Stomach smooth muscle (tissue), 2 donors: Measurements from ENCODE around the gene RBM10.

ENCODE experiments used
- H3K27ac ChIP-seq: one replicate; pipeline ENCODE4 v1.7.0; 2013; ENCODE audit warnings: mild to moderate bottlenecking, low read length, inconsistent platforms
- H3K27me3 ChIP-seq, 2 donors: one replicate each; pipeline ENCODE4 v1.7.0; 2013; ENCODE audit warnings: low read length in 2 of 2; ENCODE audit not compliant: insufficient read depth in 2 of 2, control insufficient read depth in 1 of 2
- H3K36me3 ChIP-seq, 2 donors: one replicate each; pipeline ENCODE4 v1.7.0; 2013; ENCODE audit warnings: low read length in 2 of 2; ENCODE audit not compliant: control insufficient read depth in 2 of 2, insufficient read depth in 2 of 2
- H3K4me1 ChIP-seq: one replicate; pipeline ENCODE4 v1.7.0; 2013; ENCODE audit warnings: low read length; ENCODE audit not compliant: control insufficient read depth, insufficient read depth
- H3K4me3 ChIP-seq, 2 donors: one replicate each; pipeline ENCODE4 v1.7.0; 2013; ENCODE audit warnings: low read length in 2 of 2
- H3K9ac ChIP-seq, 2 donors: one replicate each; pipeline ENCODE4 v1.7.0; 2013; ENCODE audit warnings: low read length in 2 of 2, mild to moderate bottlenecking in 1 of 2
- H3K9me3 ChIP-seq, 2 donors: one replicate each; pipeline ENCODE4 v1.7.0; 2013; ENCODE audit warnings: low read length in 2 of 2; ENCODE audit not compliant: control insufficient read depth in 2 of 2
- donor health status: healthy.
- donor health status: Pancreatic carcinoma.

RBM10 gene

GRCh38 chrX:47186096-47186740 is 41.2 kb downstream of the RBM10 start:
- H3K4me3 ChIP-seq = no peak overlapping the region
- H3K27me3 ChIP-seq = peaks cover 0 to 20% of the 10 kb centered on the region in 2 donors
- H3K9ac ChIP-seq = no peak overlapping the region
- H3K4me1 ChIP-seq = peaks cover 6% of the 10 kb centered on the region
- no peak overlapping the region for H3K27ac ChIP-seq
- H3K36me3 ChIP-seq = peaks cover 19 to 23% of the 10 kb centered on the region in 2 donors
- no peaks in the 10 kb centered on the region for H3K9me3 ChIP-seq

DNA sequence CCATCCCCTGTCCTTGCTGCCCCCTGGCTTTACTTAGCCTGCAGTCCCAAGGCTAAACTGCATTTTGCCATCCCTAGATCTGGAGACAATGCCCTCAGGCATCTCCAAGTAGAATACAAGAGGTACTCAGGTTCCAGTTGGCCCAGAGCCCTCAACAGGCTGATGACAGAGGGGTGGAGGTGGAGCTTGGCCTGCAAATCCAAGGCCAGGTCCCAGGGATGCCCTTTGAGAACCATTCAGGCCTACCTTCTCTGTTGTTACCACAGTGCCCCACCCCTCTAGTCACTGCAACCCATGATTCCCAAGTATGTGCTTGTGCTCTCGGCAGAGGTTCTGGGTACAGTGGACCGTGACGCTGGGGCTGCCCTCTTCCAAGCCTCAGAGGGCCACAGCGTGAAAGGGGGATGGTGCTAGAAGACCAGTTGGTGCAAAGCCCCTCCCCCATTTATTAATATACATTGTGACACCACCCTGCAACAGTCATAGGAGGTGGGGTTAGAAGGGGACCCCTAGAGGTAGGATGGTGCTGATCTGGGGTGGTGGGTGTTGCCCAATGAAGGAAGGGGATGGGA is 42.2 kb downstream of the RBM10 start:
- Histone ChIP-seq H3K27me3 (peaks cover 0 to 18% of the 10 kb centered on the region in 2 donors), H3K4me3 (no peak overlapping the region), H3K4me1 (peaks cover 11% of the 10 kb centered on the region), H3K9me3 (no peaks in the 10 kb centered on the region), H3K9ac (no peak overlapping the region), H3K27ac (no peak overlapping the region), H3K36me3 (peaks cover 11 to 14% of the 10 kb centered on the region in 2 donors)

DNA sequence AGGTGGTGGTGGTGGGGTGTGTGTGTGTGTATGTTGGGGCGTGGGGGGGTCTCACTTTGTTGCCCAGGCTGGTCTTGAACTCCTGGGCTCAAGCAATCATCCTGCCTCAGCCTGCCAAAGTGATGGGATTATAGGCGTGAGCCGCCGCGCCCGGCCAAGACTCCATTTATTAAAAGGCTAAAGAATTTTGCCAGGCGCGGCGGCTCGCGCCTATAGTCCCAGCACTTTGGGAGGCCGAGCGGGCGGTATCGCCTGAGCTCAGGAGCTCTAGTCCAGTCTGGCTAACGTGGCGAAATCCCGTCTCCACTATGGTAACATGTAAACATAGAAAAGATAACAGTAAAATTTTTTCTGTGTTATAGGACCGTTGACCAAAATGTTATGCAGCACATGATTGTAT is 44.9 kb downstream of the RBM10 start:
- H3K9ac ChIP-seq = no peak overlapping the region
- H3K4me3 ChIP-seq = no peak overlapping the region
- no peak overlapping the region for H3K27ac ChIP-seq
- H3K27me3 ChIP-seq = peaks cover 0 to 14% of the 10 kb centered on the region in 2 donors
- H3K36me3 ChIP-seq = peaks cover 0 to 10% of the 10 kb centered on the region in 2 donors
- peaks cover 26% of the 10 kb centered on the region for H3K4me1 ChIP-seq
- no peaks in the 10 kb centered on the region for H3K9me3 ChIP-seq

DNA sequence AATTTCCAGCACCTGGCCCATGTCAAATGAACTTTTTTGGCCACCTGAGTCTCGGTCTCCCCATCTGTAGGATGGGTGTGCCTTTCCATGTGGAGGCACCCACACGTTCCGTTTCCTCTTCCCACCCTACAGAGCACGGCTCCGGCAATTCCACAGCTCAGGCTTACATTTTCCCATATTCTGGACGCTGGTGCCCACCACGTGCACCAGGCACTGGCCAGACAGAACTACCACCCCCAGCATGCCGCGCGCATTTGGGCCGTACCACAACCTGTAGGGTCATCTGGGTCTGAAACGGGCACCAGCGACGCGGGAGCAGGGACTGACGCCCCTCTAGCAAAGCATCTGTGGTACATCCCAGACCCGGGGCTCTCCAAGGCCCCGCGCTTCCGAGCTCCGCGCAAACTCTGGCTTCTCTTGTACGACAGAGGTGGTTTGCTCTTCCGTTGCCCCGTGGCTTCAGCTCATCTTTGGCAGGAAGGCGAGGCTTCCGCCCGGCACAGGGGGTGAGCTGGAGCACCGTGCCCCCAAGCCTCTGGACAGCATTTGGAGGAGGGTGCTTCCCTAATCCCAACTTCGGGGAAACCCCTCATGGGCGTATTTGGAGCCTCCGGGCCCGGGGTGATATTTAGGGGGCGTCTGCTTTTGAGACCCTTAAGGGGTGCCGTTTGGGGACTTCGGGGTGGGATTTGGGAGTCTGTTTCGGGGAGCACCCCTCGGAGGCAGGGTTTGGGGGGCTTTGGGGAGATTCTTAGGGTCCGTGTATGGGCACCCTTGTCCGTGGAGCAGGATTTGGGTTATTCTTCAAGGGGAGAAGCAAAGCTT is 45.6 kb downstream of the RBM10 start:
- no peaks in the 10 kb centered on the region for H3K9me3 ChIP-seq
- peak overlapping the region; percentile 55 to 66 for H3K9ac ChIP-seq

DNA sequence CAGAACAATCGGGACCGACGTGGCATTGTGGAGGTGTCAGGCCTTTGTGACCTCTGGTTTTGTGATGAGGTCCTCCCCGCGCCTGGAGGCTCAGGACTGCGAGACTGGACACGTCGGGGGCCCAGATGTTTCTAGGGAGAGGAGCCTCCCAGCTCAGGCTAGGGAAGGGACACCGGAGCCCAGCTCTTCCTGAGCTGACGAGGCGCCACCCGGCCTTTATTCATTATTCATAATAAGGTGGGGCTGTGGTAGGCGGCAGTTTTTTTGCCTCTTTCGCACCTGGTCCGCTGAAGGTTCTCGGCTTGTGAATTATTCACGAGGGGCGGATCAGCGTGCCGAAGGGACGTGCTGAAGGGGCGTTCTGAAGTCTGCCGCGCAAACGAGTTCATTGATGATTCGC is 46.3 kb downstream of the RBM10 start:
- peak overlapping the region; percentile 67 to 77 for H3K4me3 ChIP-seq
- peaks cover 0 to 14% of the 10 kb centered on the region in 2 donors for H3K27me3 ChIP-seq
- peaks cover 0 to 2% of the 10 kb centered on the region in 2 donors for H3K36me3 ChIP-seq
- H3K9me3 ChIP-seq = no peaks in the 10 kb centered on the region
- H3K27ac ChIP-seq = no peak overlapping the region
- H3K4me1 ChIP-seq = peaks cover 40% of the 10 kb centered on the region
- H3K9ac ChIP-seq = peak overlapping the region; percentile 55 to 66

More for the DNA sequence above, 45.6 kb downstream of the RBM10 start:
- Histone ChIP-seq H3K4me3 (peak overlapping the region; percentile 67 to 77), H3K36me3 (peaks cover 0 to 8% of the 10 kb centered on the region in 2 donors), H3K27me3 (peaks cover 0 to 14% of the 10 kb centered on the region in 2 donors), H3K27ac (no peak overlapping the region), H3K4me1 (peaks cover 33% of the 10 kb centered on the region)

DNA sequence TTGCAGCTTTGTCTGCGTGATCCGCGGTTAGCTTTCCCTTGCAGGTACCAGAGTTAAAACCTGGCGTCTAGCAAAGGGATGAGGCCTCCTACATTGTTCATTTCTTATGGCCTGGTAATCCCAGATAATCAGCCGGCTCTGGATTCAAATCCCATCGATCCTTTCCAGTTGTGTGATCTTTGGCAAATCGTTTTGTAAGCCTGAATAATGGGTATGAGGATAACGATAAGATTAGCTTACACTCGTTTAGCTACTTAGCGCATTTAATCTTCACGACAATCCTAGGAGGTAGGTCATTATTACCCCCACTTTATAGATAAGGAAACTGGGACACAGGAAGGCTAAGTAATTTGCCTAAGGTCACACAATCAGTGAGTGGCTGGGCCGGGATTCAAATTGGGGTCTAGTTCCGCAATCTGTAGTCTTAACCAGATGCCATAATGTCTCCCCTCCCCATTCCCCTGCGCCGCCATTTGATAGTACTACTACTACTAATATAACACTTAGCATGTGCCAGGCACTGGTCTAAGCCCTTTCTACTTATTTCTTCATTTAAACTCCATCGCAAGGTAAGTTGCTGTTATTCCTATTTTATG is 46.9 kb downstream of the RBM10 start:
- no peak overlapping the region for H3K27ac ChIP-seq
- peak overlapping the region in 1 of 2 donors; percentile 66 for H3K9ac ChIP-seq
- peaks cover 0 to 12% of the 10 kb centered on the region in 2 donors for H3K27me3 ChIP-seq
- H3K4me1 ChIP-seq = peaks cover 46% of the 10 kb centered on the region
- H3K9me3 ChIP-seq = no peaks in the 10 kb centered on the region
- H3K36me3 ChIP-seq = peaks cover 0 to 2% of the 10 kb centered on the region in 2 donors
- peak overlapping the region; percentile 67 to 77 for H3K4me3 ChIP-seq

DNA sequence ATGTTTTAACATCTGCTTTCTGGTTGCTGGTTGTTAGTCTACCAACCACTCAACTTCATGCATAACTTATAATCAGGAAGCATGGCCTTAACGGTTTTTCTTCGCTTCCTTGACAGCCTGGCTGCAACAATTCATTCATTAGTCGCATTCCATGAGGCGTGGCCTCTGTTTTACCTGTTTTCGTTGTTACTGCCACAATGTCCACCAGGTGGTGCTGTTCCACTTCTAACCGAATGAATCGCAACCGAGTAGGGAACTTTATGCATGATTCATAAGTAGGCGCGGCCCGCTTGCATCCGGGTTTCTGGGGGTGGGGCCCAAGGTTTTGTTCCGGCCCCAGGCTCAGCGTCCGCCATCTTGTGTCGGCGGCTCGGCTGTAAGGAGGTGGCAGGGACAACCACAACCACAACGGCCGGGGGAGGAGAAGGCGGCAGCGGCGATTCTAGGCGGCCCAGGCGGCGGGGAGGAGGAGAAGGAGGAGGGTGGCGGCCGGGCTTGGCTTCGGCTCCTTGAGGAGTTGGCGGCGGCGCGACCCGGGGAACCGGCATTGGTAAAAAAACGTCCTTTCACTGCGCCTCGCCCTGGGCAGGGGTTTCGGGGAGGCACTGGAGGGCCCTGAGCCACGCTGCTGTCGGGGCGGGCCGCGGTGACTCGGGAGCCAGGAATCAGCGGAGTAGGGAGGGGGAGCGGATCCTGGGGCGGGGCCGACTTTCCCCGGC is 48.6 kb downstream of the RBM10 start, which contains the start of gene UBA1:
Gene UBA1 (plus strand): TSS at position 355 of the 719 bp plus-strand sequence. CDS start 4,974 bp downstream, outside the sequence.
- peaks cover 62% of the 10 kb centered on the region for H3K4me1 ChIP-seq
- peak within 1 kb of the TSS; percentile 84 to 89 for H3K4me3 ChIP-seq
- H3K9ac ChIP-seq = peak within 1 kb of the TSS; percentile 82 to 96
- H3K27ac ChIP-seq = peak within 1 kb of the TSS; percentile 94
- H3K36me3 ChIP-seq = peaks cover 4 to 7% of the 10 kb centered on the region in 2 donors
- H3K27me3 ChIP-seq = peaks cover 0 to 5% of the 10 kb centered on the region in 2 donors
- no peaks in the 10 kb centered on the region for H3K9me3 ChIP-seq

GRCh38 chrX:47194194-47194787 is 49.3 kb downstream of the RBM10 start:
- Histone ChIP-seq H3K4me3 (peak overlapping the region; percentile 84 to 89), H3K9ac (peak overlapping the region; percentile 82 to 96), H3K4me1 (peaks cover 68% of the 10 kb centered on the region)

GRCh38 chrX:47196098-47196497 is 51.1 kb downstream of the RBM10 start:
- peak overlapping the region in 1 of 2 donors; percentile 36 for H3K9ac ChIP-seq
- peak overlapping the region; percentile 19 to 22 for H3K4me3 ChIP-seq
- H3K27me3 ChIP-seq = no peaks in the 10 kb centered on the region
- peaks cover 23 to 28% of the 10 kb centered on the region in 2 donors for H3K36me3 ChIP-seq
- H3K27ac ChIP-seq = no peak overlapping the region
- H3K9me3 ChIP-seq = no peaks in the 10 kb centered on the region
- H3K4me1 ChIP-seq = peaks cover 63% of the 10 kb centered on the region

More at GRCh38 chrX:47194194-47194787, 49.3 kb downstream of the RBM10 start:
- Histone ChIP-seq H3K27me3 (peaks cover 0 to 5% of the 10 kb centered on the region in 2 donors), H3K27ac (peak overlapping the region; percentile 94), H3K9me3 (no peaks in the 10 kb centered on the region), H3K36me3 (peaks cover 8 to 13% of the 10 kb centered on the region in 2 donors)
